GM12874 (cell line): ENCODE data around the gene PAFAH2.

ENCODE experiments used
- TF ChIP-seq, protein P1 (sequence below): IDR thresholded peaks from 2 replicates; pipeline ENCODE4 v1.5.1; 2011; ENCODE audit warnings: low read depth, mild to moderate bottlenecking, control low read depth, low read length, moderate library complexity; ENCODE audit not compliant: insufficient read depth

Gene PAFAH2

DNA sequence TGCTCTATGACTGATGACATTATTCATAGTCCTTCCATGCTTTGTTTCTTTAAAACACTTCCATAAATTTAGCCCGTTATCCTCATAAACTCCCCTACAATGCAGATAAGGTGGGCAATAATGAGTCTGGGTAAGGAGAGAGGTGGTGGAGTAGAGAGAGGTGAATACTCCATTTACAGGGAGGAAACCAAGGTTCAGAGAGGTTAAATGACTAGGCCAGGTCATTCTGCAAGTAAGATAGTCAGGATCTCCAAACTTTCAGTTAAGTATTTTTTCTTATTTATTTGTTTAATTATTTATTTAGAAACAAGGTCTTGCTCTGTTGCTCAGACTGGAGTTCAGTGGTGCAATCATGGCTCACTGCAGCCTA, 26.1 kb downstream of the PAFAH2 start:
- TF ChIP-seq, protein P1, sequence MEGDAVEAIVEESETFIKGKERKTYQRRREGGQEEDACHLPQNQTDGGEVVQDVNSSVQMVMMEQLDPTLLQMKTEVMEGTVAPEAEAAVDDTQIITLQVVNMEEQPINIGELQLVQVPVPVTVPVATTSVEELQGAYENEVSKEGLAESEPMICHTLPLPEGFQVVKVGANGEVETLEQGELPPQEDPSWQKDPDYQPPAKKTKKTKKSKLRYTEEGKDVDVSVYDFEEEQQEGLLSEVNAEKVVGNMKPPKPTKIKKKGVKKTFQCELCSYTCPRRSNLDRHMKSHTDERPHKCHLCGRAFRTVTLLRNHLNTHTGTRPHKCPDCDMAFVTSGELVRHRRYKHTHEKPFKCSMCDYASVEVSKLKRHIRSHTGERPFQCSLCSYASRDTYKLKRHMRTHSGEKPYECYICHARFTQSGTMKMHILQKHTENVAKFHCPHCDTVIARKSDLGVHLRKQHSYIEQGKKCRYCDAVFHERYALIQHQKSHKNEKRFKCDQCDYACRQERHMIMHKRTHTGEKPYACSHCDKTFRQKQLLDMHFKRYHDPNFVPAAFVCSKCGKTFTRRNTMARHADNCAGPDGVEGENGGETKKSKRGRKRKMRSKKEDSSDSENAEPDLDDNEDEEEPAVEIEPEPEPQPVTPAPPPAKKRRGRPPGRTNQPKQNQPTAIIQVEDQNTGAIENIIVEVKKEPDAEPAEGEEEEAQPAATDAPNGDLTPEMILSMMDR = no peak

DNA sequence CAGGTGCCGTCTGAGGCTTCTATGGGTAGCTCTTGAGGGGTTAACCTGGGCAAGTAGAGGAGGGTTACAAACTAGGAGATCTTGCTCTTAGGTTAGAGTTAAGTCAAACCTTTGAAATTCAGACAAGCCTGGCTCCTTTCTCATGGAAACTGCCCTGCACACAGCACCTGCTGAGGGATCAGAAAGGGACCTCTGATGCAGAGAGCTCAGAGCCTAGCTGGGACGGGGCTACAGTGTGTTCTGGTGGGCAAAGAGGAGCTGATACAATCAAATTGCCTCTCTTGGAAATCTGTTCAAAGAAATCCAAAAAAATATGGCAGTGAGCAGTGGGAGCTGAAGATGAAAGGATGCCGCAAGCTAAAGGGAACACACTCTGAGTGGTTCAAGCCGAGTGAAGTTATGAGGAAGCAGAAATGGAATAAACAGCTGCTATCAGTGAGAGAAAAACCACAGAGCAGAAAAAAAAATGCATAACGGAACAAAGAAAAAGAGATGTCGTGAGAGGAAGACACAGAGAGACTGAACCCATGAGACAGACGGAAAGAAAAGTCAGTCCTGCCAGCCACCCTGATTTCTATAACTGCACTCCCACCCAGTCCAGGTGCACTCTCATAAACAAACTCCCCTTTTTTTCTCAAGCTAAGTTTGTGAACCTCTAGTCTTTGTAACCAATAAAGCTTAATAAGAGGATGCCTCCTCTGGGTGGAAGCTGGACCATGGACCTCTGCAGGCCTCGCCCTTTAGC, 26.6 kb downstream of the PAFAH2 start:
- TF ChIP-seq, protein P1 = no peak

DNA sequence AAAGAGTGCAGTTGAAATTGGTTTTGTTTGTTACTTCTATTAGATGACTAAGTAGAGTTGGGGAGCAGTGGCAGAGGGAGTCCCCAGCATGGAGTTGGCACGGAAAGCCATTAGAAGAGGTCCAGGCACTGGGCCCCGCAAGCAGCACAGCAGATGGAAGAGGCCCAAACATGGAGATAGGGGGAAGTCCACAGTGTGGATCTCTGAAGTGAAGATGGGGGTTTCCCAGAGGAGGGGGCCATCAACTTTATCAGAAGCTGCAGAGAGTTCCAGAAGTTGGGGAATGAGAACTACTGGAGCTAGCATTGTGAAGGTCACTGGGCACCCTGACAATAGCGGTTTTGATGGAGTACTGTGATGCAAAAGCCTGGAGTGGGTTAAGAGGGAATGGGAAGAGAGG, 30.6 kb downstream of the PAFAH2 start:
- TF ChIP-seq, protein P1 = no peak

DNA sequence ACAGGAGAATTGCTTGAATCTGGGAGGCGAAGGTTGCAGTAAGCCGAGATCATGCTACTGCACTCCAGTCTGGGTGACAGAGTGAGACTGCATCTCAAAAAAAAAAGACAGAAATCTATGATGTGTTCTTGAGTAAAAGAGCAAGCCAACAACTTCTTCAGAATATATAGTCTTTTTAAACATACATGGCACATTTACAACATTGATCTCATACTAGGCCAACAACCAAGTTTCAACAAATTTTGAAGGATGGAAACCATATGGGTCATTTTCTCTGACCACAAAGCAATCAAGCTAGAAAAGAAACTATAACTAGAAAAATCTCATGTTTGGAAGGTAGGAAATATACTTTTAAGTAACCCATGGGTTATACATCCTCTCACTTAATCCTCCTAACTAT, 38.3 kb downstream of the PAFAH2 start:
- TF ChIP-seq, protein P1 = no peak

DNA sequence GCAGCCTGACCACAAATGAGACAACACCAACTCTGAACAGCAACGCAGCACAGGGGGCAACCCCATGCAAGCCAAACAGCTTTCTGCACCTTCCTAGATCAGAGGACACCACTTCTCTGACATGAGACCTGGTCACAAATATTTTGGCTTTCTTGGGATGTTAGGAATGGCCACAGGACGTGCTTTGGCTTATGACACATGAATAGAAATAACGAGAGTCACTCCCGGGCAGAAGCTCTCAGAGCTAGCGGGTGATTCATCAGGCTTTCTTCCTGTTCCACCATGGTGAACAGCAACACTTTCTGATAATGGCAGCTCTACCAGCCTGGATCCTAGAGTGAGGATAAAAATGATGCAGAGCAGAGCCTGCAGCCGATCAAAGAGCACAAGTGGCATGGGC, 39.4 kb downstream of the PAFAH2 start:
- TF ChIP-seq, protein P1 = no peak

GRCh38 chr1:25955553-25955952, 42.3 kb downstream of the PAFAH2 start:
- TF ChIP-seq, protein P1 = no peak

DNA sequence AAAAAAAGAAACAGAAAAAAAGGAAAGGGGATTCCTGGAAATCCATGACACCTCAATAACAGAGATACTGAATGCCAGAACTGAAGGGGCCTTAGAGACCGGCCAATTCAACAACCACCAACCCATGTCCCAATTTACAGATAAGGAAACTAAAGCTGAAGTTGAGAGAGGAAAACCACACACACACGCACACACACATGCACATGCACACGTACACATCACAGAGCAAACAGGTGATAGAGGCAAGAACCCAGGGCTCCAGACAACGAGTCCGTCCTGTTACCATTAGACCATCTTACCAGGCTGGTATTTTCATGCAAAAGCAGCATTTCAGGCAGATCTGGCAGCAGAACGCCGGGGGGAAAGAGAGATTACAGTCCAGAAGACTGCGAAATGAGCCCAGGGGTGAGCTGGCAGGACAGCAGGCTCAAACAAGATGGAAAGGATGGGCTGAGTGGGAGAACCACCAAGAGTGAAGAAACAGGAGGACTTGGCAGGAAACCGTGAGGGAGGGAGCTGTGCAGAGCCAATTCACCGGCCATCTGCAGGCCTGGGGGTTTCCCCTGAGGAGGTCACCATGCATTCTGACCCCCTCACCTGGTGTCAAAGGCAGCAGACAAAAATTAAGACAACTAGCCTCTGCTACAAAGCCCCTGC, 43.5 kb downstream of the PAFAH2 start:
- TF ChIP-seq, protein P1 = no peak
